Thoracic aorta (tissue), 2 donors: Measurements from ENCODE around the gene MRPL36. TPM values are rescaled to one million over a fixed set of nuclear protein-coding genes. Genes with fewer than 3 reads are reported as not detected.

Experiments
- ATAC-seq: fragments of 150-250 bp; one replicate; pipeline ENCODE4 v1.8.0; 2017; ENCODE audit warnings: low read depth; ENCODE audit not compliant: insufficient number of reproducible peaks, low FRiP score
- DNase-seq: peaks from one replicate; pipeline ENCODE4 v3.0.0-alpha.2; 2020; ENCODE audit warnings: low spot score
- H3K27ac ChIP-seq, 2 donors: fragments of 200-600 bp; sonication (generic); 1 replicate in 1 of 2; 2 replicates in 1 of 2; pipeline ENCODE4 v1.5.1; 2016; ENCODE audit warnings: mild to moderate bottlenecking in 2 of 2, moderate library complexity in 2 of 2
- H3K27me3 ChIP-seq: fragments of 200-600 bp; sonication (generic); replicated peaks from 2 replicates; pipeline ENCODE4 v1.6.0; 2016; ENCODE audit warnings: mild to moderate bottlenecking; ENCODE audit not compliant: insufficient read depth
- H3K36me3 ChIP-seq: fragments of 200-600 bp; sonication (generic); one replicate; pipeline ENCODE4 v1.5.1; 2016
- H3K4me1 ChIP-seq, 2 donors: fragments of 200-600 bp; sonication (generic); 1 replicate in 1 of 2; 2 replicates in 1 of 2; pipeline versions ENCODE4 v1.5.1 to v1.6.0; 2016; ENCODE audit warnings: low read depth in 2 of 2, mild to moderate bottlenecking in 1 of 2; ENCODE audit not compliant: control insufficient read depth in 1 of 2
- H3K4me3 ChIP-seq: fragments of 200-600 bp; sonication (generic); 2 replicates; pipeline ENCODE4 v1.5.1; 2016; ENCODE audit warnings: mild to moderate bottlenecking
- H3K9me3 ChIP-seq: fragments of 200-600 bp; sonication (generic); 2 replicates; pipeline ENCODE4 v1.5.1; 2016
- total RNA-seq, 2 donors: library from RNA; depleted of rRNA; stranded (reverse); fragments of >200 nt; gene quantifications; one replicate each; pipeline versions ENCODE4 v1.1.0 to v1.2.3, GENCODE V29; 2016
- TF ChIP-seq, protein P1 (sequence below): fragments of 200-600 bp; sonication (generic); IDR thresholded peaks from one replicate; pipeline ENCODE4 v1.5.1; 2019; ENCODE audit warnings: antibody characterized with exemption

Gene MRPL36
- total RNA-seq, 2 donors from 2014 or later = 26.2 to 26.9 TPM

- Histone ChIP-seq H3K36me3 (no peaks in the 10 kb centered on the region), H3K4me1 (no peaks in the 10 kb centered on the region), H3K27me3 (no peaks in the 10 kb centered on the region), H3K27ac (no peak overlapping the region), H3K4me3 (no peak overlapping the region), H3K9me3 (no peaks in the 10 kb centered on the region)
- TF ChIP-seq, protein P1, sequence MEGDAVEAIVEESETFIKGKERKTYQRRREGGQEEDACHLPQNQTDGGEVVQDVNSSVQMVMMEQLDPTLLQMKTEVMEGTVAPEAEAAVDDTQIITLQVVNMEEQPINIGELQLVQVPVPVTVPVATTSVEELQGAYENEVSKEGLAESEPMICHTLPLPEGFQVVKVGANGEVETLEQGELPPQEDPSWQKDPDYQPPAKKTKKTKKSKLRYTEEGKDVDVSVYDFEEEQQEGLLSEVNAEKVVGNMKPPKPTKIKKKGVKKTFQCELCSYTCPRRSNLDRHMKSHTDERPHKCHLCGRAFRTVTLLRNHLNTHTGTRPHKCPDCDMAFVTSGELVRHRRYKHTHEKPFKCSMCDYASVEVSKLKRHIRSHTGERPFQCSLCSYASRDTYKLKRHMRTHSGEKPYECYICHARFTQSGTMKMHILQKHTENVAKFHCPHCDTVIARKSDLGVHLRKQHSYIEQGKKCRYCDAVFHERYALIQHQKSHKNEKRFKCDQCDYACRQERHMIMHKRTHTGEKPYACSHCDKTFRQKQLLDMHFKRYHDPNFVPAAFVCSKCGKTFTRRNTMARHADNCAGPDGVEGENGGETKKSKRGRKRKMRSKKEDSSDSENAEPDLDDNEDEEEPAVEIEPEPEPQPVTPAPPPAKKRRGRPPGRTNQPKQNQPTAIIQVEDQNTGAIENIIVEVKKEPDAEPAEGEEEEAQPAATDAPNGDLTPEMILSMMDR = no peak
- ATAC-seq = no peak
- DNase-seq = no peak
These were observed 15.2 kb downstream of the MRPL36 start for GRCh38 chr5:1784197-1785050.

- Histone ChIP-seq H3K27me3 (no peaks in the 10 kb centered on the region), H3K27ac (no peak overlapping the region), H3K4me3 (no peak overlapping the region), H3K4me1 (no peaks in the 10 kb centered on the region), H3K9me3 (no peaks in the 10 kb centered on the region), H3K36me3 (no peaks in the 10 kb centered on the region)
- DNase-seq (no peak), ATAC-seq (no peak)
- TF ChIP-seq, protein P1 = no peak
These were observed 16.5 kb downstream of the MRPL36 start for GRCh38 chr5:1783216-1783554.

DNA sequence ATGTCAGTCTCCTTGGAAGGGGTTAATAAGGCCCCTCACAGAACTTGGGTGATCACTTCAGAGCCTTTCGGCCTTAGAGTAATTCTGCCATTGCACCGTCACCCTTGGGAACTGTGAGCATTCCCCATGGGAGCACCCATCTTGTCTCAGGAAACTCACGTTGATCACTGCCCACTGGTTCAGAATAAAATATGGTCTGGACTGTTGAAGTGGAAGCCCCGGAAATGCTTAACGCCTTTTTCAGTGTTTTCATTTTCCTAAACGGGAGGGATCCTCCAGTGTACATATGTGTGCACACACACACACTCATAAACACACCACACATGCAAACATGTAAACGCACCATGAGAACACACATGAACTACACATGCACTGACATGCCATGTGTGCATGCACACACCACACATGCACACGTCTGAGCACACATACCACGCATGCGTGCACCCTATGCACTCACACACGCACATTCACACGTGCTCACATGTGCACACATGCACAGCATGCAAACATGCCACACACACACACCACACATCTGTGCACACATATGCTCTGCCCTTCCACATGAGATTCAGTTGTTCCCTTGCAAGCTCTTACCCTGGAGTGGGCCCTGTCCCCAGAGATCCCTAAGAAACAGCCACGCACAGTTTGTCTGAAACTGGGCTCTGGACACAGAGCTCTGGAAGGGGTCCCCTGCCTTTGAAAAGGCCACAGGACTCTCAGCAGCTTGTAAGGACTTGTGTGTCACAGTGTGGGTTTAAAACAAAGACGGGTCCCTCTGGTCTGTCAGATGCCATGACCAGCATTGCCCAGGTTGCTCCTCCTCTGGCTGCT lies 17.0 kb downstream of the MRPL36 start:
- Histone ChIP-seq H3K9me3 (no peaks in the 10 kb centered on the region), H3K4me1 (no peaks in the 10 kb centered on the region), H3K27me3 (no peaks in the 10 kb centered on the region), H3K4me3 (no peak overlapping the region), H3K36me3 (no peaks in the 10 kb centered on the region), H3K27ac (no peak overlapping the region)
- DNase-seq (no peak), ATAC-seq (no peak)
- TF ChIP-seq, protein P1 = no peak

- Histone ChIP-seq H3K27me3 (no peaks in the 10 kb centered on the region), H3K9me3 (no peaks in the 10 kb centered on the region), H3K4me3 (no peak overlapping the region), H3K27ac (no peak overlapping the region), H3K4me1 (no peaks in the 10 kb centered on the region), H3K36me3 (no peaks in the 10 kb centered on the region)
- no peak for ATAC-seq
- TF ChIP-seq, protein P1 = no peak
- DNase-seq = no peak
These were observed 17.8 kb downstream of the MRPL36 start for GRCh38 chr5:1781726-1782384.

GRCh38 chr5:1781107-1781506 lies 18.5 kb downstream of the MRPL36 start:
- TF ChIP-seq, protein P1 = no peak
- Histone ChIP-seq H3K27ac (no peak overlapping the region), H3K27me3 (no peaks in the 10 kb centered on the region), H3K9me3 (no peaks in the 10 kb centered on the region), H3K36me3 (no peaks in the 10 kb centered on the region), H3K4me1 (no peaks in the 10 kb centered on the region), H3K4me3 (no peak overlapping the region)
- DNase-seq (no peak), ATAC-seq (no peak)
